ENCODE results near the gene CACNA1E. TPM values are rescaled to one million over a fixed set of nuclear protein-coding genes. Genes with fewer than 3 reads are reported as not detected.

The CACNA1E gene
- total and polyA plus RNA-seq, 2 of the 4 experiments (the other 2 are of a cell fraction), result not detected

Small RNA genes lying within 50 kb of the gene (microRNA-seq; reads per million reads assigned to microRNA genes)
- gene RF00017 (ENCODE audit: insufficient read depth, insufficient read length) (not detected), gene RNA5SP70 (ENCODE audit: insufficient read depth, insufficient read length) (not detected)

Small RNA genes lying within 50 kb of the gene (small RNA-seq; reads per million reads assigned to genes)
- gene RF00017 (0 reads per million in 5 experiments), gene RNA5SP70 (0 to 0.60 (median 0.08) reads per million in 5 experiments)

Measured in IMR-90 (cell line).